HG03439 (cell line): ENCODE results near the gene BIRC6.
"Not testable (repeated sequence)": the region's sequence is repeated elsewhere in the genome, so short reads cannot be mapped to it uniquely, and the experiment has no call there.

Experiments used
- ATAC-seq: cut with Tn5 transposase; IDR thresholded peaks from one replicate; pipeline ENCODE4 v1.9.1; 2021; ENCODE audit warnings: mild to moderate bottlenecking, moderate library complexity; ENCODE audit not compliant: unreplicated experiment

Gene BIRC6

GRCh38 chr2:32356681-32357317 is at the start of gene BIRC6:
BIRC6 (plus strand) TSS chr2:32357023; CDS start chr2:32357162, 139 bp downstream.
- peak; percentile 88 for ATAC-seq

GRCh38 chr2:32310577-32310976 is 46.2 kb upstream of the BIRC6 start:
- ATAC-seq, result no peak

GRCh38 chr2:32314886-32315285 is 41.9 kb upstream of the BIRC6 start:
- ATAC-seq, result no peak

GRCh38 chr2:32328679-32329078 is 28.1 kb upstream of the BIRC6 start:
- not testable (repeated sequence) for ATAC-seq

- not testable (repeated sequence) for ATAC-seq
Observed at GRCh38 chr2:32329180-32329980, 27.4 kb upstream of the BIRC6 start.

- no peak for ATAC-seq
Observed at GRCh38 chr2:32330136-32330535, 26.7 kb upstream of the BIRC6 start.

- no peak for ATAC-seq
Observed at GRCh38 chr2:32342801-32343200, 14.0 kb upstream of the BIRC6 start.

- ATAC-seq, result not testable (repeated sequence)
Observed at GRCh38 chr2:32350797-32351196, 6.0 kb upstream of the BIRC6 start.

- ATAC-seq, result peak; percentile 2
Observed at GRCh38 chr2:32355976-32356680, 695 bp upstream of the BIRC6 start.

- peak; percentile 14 for ATAC-seq
Observed at GRCh38 chr2:32357318-32358110, 691 bp downstream of the BIRC6 start.

GRCh38 chr2:32358111-32358482 is 1.3 kb downstream of the BIRC6 start:
- ATAC-seq, result no peak

- ATAC-seq, result no peak
Observed at GRCh38 chr2:32360416-32360815, 3.6 kb downstream of the BIRC6 start.

GRCh38 chr2:32362997-32363396 is 6.2 kb downstream of the BIRC6 start:
- ATAC-seq, result not testable (repeated sequence)

GRCh38 chr2:32363597-32363996 is 6.8 kb downstream of the BIRC6 start:
- ATAC-seq, result no peak

- not testable (repeated sequence) for ATAC-seq
Observed at GRCh38 chr2:32364290-32364689, 7.5 kb downstream of the BIRC6 start.

GRCh38 chr2:32365679-32366078 is 8.9 kb downstream of the BIRC6 start:
- ATAC-seq, result not testable (repeated sequence)

GRCh38 chr2:32366595-32366994 is 9.8 kb downstream of the BIRC6 start:
- no peak for ATAC-seq

GRCh38 chr2:32369222-32369621 is 12.4 kb downstream of the BIRC6 start:
- no peak for ATAC-seq

GRCh38 chr2:32370942-32371341 is 14.1 kb downstream of the BIRC6 start:
- ATAC-seq, result not testable (repeated sequence)

- ATAC-seq, result no peak
Observed at GRCh38 chr2:32372519-32373182, 15.8 kb downstream of the BIRC6 start.
